Measurements from ENCODE around the gene MDFIC. TPM values are rescaled to one million over a fixed set of nuclear protein-coding genes. Genes with fewer than 3 reads are reported as not detected.

The MDFIC gene
- total RNA-seq, 2 donors from 2014 or later = 22.9 to 29.3 TPM

DNA sequence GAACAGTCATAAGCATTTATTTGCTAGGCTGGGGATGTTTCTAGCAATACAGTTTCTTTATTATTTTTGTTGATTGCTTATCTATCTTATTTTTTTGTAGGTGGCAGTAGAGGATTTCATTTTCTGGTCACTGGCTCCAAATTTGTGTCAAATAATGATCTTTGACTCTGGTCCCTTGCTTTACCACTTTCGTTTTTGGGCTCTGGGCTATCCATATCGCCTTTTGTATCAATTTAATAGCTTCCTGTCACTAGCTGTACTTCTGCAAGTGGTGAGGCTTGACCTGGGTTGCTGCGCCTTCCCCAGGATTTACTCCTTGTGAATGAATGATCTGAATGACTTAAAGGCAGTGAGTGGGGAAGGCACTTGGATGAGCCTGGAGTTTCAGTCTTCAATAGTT is 48.4 kb downstream of the MDFIC start:
- Histone ChIP-seq H3K27ac (no peak overlapping the region), H3K27me3 (replicated peaks; ENCODE audit: insufficient read depth) (no peaks in the 10 kb centered on the region), H3K4me1 (ENCODE audit: control insufficient read depth in 1 of 2, low read depth in 2 of 2) (peaks cover 0 to 16% of the 10 kb centered on the region in 2 donors), H3K4me3 (no peak overlapping the region), H3K9me3 (no peaks in the 10 kb centered on the region), H3K36me3 (no peaks in the 10 kb centered on the region)
- TF ChIP-seq, protein P1, sequence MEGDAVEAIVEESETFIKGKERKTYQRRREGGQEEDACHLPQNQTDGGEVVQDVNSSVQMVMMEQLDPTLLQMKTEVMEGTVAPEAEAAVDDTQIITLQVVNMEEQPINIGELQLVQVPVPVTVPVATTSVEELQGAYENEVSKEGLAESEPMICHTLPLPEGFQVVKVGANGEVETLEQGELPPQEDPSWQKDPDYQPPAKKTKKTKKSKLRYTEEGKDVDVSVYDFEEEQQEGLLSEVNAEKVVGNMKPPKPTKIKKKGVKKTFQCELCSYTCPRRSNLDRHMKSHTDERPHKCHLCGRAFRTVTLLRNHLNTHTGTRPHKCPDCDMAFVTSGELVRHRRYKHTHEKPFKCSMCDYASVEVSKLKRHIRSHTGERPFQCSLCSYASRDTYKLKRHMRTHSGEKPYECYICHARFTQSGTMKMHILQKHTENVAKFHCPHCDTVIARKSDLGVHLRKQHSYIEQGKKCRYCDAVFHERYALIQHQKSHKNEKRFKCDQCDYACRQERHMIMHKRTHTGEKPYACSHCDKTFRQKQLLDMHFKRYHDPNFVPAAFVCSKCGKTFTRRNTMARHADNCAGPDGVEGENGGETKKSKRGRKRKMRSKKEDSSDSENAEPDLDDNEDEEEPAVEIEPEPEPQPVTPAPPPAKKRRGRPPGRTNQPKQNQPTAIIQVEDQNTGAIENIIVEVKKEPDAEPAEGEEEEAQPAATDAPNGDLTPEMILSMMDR (IDR thresholded peaks at IDR 0.05) = no peak
- no peak for ATAC-seq (ENCODE audit: insufficient number of reproducible peaks, low FRiP score, low read depth)
- no peak for DNase-seq (ENCODE audit: low spot score)

DNA sequence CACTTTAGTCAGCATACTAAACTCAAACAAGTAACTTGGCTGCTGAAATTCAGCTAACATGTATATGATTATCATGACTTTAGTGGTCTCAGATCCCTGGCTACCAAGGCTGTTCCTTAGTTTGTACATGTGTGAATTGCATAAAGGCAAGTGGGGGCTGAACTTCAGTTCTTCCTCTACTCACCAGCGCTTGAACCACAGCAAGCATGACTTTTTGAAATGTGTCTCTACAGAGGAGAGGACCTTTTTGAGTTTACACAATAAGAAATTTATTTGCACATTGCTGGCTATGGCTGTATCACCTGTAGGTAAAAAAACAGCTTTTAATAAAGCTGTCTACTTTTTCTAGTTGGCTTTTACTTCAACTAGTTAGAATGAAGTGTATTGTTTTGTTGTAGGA is 48.8 kb downstream of the MDFIC start:
- ATAC-seq (ENCODE audit: insufficient number of reproducible peaks, low FRiP score, low read depth) (no peak), DNase-seq (ENCODE audit: low spot score) (no peak)
- Histone ChIP-seq H3K4me1 (ENCODE audit: control insufficient read depth in 1 of 2, low read depth in 2 of 2) (peaks cover 0 to 16% of the 10 kb centered on the region in 2 donors), H3K36me3 (no peaks in the 10 kb centered on the region), H3K27ac (no peak overlapping the region), H3K27me3 (replicated peaks; ENCODE audit: insufficient read depth) (no peaks in the 10 kb centered on the region), H3K9me3 (no peaks in the 10 kb centered on the region), H3K4me3 (no peak overlapping the region)
- TF ChIP-seq, protein P1 (IDR thresholded peaks at IDR 0.05) = no peak

DNA sequence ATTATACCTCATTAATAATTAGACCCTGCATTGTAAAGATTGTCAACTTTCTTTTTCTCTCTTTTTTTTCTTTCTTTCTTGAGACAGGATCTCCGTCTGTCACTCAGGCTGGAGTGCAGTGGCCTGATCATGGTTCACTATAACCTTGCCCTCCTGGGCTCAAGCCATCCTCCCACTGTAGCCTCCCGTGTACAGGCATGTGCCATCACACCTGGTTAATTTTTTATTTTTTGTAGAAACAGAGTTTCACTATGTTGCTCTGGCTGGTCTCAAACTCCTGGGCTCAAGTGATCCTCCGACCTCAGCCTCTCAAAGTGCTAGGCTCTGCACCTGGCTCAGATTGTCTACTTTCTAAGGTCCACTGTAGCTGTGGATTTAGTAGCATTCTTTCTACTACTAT is 50.7 kb downstream of the MDFIC start:
- Histone ChIP-seq H3K27me3 (replicated peaks; ENCODE audit: insufficient read depth) (no peaks in the 10 kb centered on the region), H3K36me3 (no peaks in the 10 kb centered on the region), H3K27ac (no peak overlapping the region), H3K4me3 (no peak overlapping the region), H3K4me1 (ENCODE audit: control insufficient read depth in 1 of 2, low read depth in 2 of 2) (peaks cover 0 to 16% of the 10 kb centered on the region in 2 donors), H3K9me3 (no peaks in the 10 kb centered on the region)
- TF ChIP-seq, protein P1 (IDR thresholded peaks at IDR 0.05) = no peak
- DNase-seq (ENCODE audit: low spot score) = no peak
- ATAC-seq (ENCODE audit: insufficient number of reproducible peaks, low FRiP score, low read depth) = no peak

DNA sequence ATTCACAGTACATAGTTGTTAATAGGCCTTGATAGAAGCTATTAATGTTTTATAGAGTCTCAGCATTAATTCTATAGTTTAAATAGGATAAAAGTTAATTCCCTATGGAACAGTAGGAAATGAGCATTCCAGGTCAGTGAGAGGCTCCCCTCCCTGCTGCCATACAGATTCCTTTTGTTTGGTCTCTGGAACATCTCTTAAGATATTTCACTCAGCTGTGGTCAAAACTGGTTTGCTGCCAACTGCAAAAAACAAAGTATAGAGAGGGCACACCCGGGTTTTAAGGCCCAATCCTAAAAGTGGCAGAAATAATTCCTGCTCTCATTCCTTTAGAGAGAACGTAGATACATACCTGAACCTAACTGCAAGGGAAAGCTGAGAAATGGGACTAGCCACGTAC is 51.3 kb downstream of the MDFIC start:
- Histone ChIP-seq H3K4me1 (ENCODE audit: control insufficient read depth in 1 of 2, low read depth in 2 of 2) (peaks cover 0 to 16% of the 10 kb centered on the region in 2 donors), H3K27me3 (replicated peaks; ENCODE audit: insufficient read depth) (no peaks in the 10 kb centered on the region), H3K9me3 (no peaks in the 10 kb centered on the region), H3K36me3 (no peaks in the 10 kb centered on the region), H3K27ac (no peak overlapping the region), H3K4me3 (no peak overlapping the region)
- ATAC-seq (ENCODE audit: insufficient number of reproducible peaks, low FRiP score, low read depth) = no peak
- DNase-seq (ENCODE audit: low spot score) = no peak
- TF ChIP-seq, protein P1 (IDR thresholded peaks at IDR 0.05) = no peak

DNA sequence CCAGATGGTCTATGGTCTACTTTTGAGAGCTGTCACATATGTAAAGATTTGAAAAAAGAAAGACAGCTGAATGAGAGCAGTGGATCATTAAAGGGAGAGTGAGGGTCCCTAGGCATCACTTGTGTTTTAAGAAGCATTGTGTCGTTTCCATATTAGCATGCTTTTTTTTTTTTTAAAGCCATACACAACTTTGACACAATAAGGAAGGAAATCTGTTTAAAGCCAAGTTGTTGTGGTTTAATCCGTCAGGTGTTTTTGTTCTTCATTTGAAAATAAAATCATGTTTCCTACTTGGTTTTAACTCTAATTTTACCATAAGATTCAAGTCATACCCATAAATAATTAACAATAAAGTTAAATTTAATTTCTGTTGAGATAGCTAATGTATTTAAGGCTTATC is 53.5 kb downstream of the MDFIC start:
- DNase-seq (ENCODE audit: low spot score) (no peak), ATAC-seq (ENCODE audit: insufficient number of reproducible peaks, low FRiP score, low read depth) (no peak)
- no peaks in the 10 kb centered on the region for H3K36me3 ChIP-seq
- TF ChIP-seq, protein P1 (IDR thresholded peaks at IDR 0.05) = no peak
- H3K27me3 ChIP-seq (replicated peaks; ENCODE audit: insufficient read depth) = no peaks in the 10 kb centered on the region
- H3K27ac ChIP-seq = no peak overlapping the region
- H3K4me1 ChIP-seq (ENCODE audit: control insufficient read depth in 1 of 2, low read depth in 2 of 2) = peaks cover 10 to 24% of the 10 kb centered on the region in 2 donors
- no peak overlapping the region for H3K4me3 ChIP-seq
- no peaks in the 10 kb centered on the region for H3K9me3 ChIP-seq
